K562 (cell line): Measurements from ENCODE around the gene KLRD1. TPM values are rescaled to one million over a fixed set of nuclear protein-coding genes. Genes with fewer than 3 reads are reported as not detected.

Source experiments
- polyA plus RNA-seq, 8 experiments: library from polyadenylated mRNA; depleted of rRNA in 4 of 8; stranded (reverse) in 5 of 8; unstranded in 3 of 8; fragments of >200 nt; fragmentation: Nextera tagmentation in 2 of 8; fragmentation: Illumina TruSeq in 1 of 8; extraction: Ambion mirVana in 2 of 8; extraction: Trizol in 1 of 8; gene quantifications; 2 replicates each; pipeline versions ENCODE4 v1.2.1 to v1.2.3, GENCODE V29; 2011 to 2014; ENCODE audit warnings: inconsistent platforms in 1 of 8, missing spikeins in 1 of 8
- total RNA-seq, 7 experiments: library from RNA; depleted of rRNA in 6 of 7; stranded (reverse); fragments of >200 nt in 6 of 7; fragmentation: Illumina TruSeq in 2 of 7; extraction: Trizol in 2 of 7; gene quantifications; 2 replicates each; pipeline versions ENCODE4 v1.2.1 to v1.2.3, GENCODE V29; 2011 to 2021; ENCODE audit warnings: low replicate concordance in 1 of 7

Gene KLRD1
- total and polyA plus RNA-seq, 9 of the 15 experiments (the other 6 are each of a cell fraction or from before 2014, with no cell fraction given), result not detected

Other genes starting within 250 kb of the KLRD1 start
Only the 7 nearest of the 11 such genes appear.
- not detected in 2 replicates for gene OLR1, start 135.7 kb upstream of the KLRD1 start, total RNA-seq (2014; rRNA removed)
- not detected in 2 replicates for gene OLR1, start 135.7 kb upstream of the KLRD1 start, total RNA-seq (2014; rRNA removed; fragmentation: Illumina TruSeq; extraction: Trizol)
- not detected in 2 replicates for gene OLR1, start 135.7 kb upstream of the KLRD1 start, total RNA-seq (2015; rRNA removed; fragmentation: Illumina TruSeq; extraction: Trizol)
- 0.45 TPM in 1 of 2 replicates, not detected in the other for gene OLR1, start 135.7 kb upstream of the KLRD1 start, total RNA-seq (2021)
- gene OLR1, start 135.7 kb upstream of the KLRD1 start, polyA plus RNA-seq (2011; rRNA removed), result not detected in 2 replicates
- gene OLR1, start 135.7 kb upstream of the KLRD1 start, polyA plus RNA-seq (2014; fragmentation: Illumina TruSeq; extraction: Trizol), result not detected in 2 replicates
- not detected for gene OLR1, start 135.7 kb upstream of the KLRD1 start, polyA plus RNA-seq (2014; fragmentation: Nextera tagmentation; extraction: Ambion mirVana)
- gene OLR1, start 135.7 kb upstream of the KLRD1 start, polyA plus RNA-seq (2014; rRNA removed), result not detected in 2 replicates
- not detected in 2 replicates for gene TMEM52B, start 128.8 kb upstream of the KLRD1 start, total RNA-seq (2014; rRNA removed)
- gene TMEM52B, start 128.8 kb upstream of the KLRD1 start, total RNA-seq (2014; rRNA removed; fragmentation: Illumina TruSeq; extraction: Trizol), result not detected in 2 replicates
- gene TMEM52B, start 128.8 kb upstream of the KLRD1 start, total RNA-seq (2015; rRNA removed; fragmentation: Illumina TruSeq; extraction: Trizol), result not detected in 2 replicates
- not detected in 2 replicates for gene TMEM52B, start 128.8 kb upstream of the KLRD1 start, total RNA-seq (2021)
- gene TMEM52B, start 128.8 kb upstream of the KLRD1 start, polyA plus RNA-seq (2011; rRNA removed), result not detected in 2 replicates
- not detected in 2 replicates for gene TMEM52B, start 128.8 kb upstream of the KLRD1 start, polyA plus RNA-seq (2014; fragmentation: Illumina TruSeq; extraction: Trizol)
- gene TMEM52B, start 128.8 kb upstream of the KLRD1 start, polyA plus RNA-seq (2014; fragmentation: Nextera tagmentation; extraction: Ambion mirVana), result not detected
- gene TMEM52B, start 128.8 kb upstream of the KLRD1 start, polyA plus RNA-seq (2014; rRNA removed), result not detected in 2 replicates
- 8.8 and 10.1 TPM in 2 replicates for gene GABARAPL1, start 95.0 kb upstream of the KLRD1 start, total RNA-seq (2014; rRNA removed)
- gene GABARAPL1, start 95.0 kb upstream of the KLRD1 start, total RNA-seq (2014; rRNA removed; fragmentation: Illumina TruSeq; extraction: Trizol), result 11.6 and 15.3 TPM in 2 replicates
- 5.5 TPM in 2 replicates for gene GABARAPL1, start 95.0 kb upstream of the KLRD1 start, total RNA-seq (2015; rRNA removed; fragmentation: Illumina TruSeq; extraction: Trizol)
- gene GABARAPL1, start 95.0 kb upstream of the KLRD1 start, total RNA-seq (2021), result 10.6 and 11.7 TPM in 2 replicates
- 11.0 and 15.7 TPM in 2 replicates for gene GABARAPL1, start 95.0 kb upstream of the KLRD1 start, polyA plus RNA-seq (2011; rRNA removed)
- 15.9 and 17.9 TPM in 2 replicates for gene GABARAPL1, start 95.0 kb upstream of the KLRD1 start, polyA plus RNA-seq (2014; fragmentation: Illumina TruSeq; extraction: Trizol)
- 1 to 10 TPM; 2.3 to 3.2 TPM for gene GABARAPL1, start 95.0 kb upstream of the KLRD1 start, polyA plus RNA-seq (2014; fragmentation: Nextera tagmentation; extraction: Ambion mirVana)
- 11.3 and 11.7 TPM in 2 replicates for gene GABARAPL1, start 95.0 kb upstream of the KLRD1 start, polyA plus RNA-seq (2014; rRNA removed)
- gene KLRK1, start 82.2 kb downstream of the KLRD1 start, total RNA-seq (2014; rRNA removed), result not detected in 2 replicates
- gene KLRK1, start 82.2 kb downstream of the KLRD1 start, total RNA-seq (2014; rRNA removed; fragmentation: Illumina TruSeq; extraction: Trizol), result 0.07 TPM in 1 of 2 replicates, not detected in the other
- gene KLRK1, start 82.2 kb downstream of the KLRD1 start, total RNA-seq (2015; rRNA removed; fragmentation: Illumina TruSeq; extraction: Trizol), result not detected in 2 replicates
- 0.09 TPM in 2 replicates for gene KLRK1, start 82.2 kb downstream of the KLRD1 start, total RNA-seq (2021)
- 0.06 and 0.11 TPM in 2 replicates for gene KLRK1, start 82.2 kb downstream of the KLRD1 start, polyA plus RNA-seq (2011; rRNA removed)
- 0.09 TPM in 1 of 2 replicates, not detected in the other for gene KLRK1, start 82.2 kb downstream of the KLRD1 start, polyA plus RNA-seq (2014; fragmentation: Illumina TruSeq; extraction: Trizol)
- under 1 TPM; 0.03 to 0.04 TPM for gene KLRK1, start 82.2 kb downstream of the KLRD1 start, polyA plus RNA-seq (2014; fragmentation: Nextera tagmentation; extraction: Ambion mirVana)
- not detected in 2 replicates for gene KLRK1, start 82.2 kb downstream of the KLRD1 start, polyA plus RNA-seq (2014; rRNA removed)
- not detected in 2 replicates for gene KLRC4, start 101.9 kb downstream of the KLRD1 start, total RNA-seq (2014; rRNA removed)
- gene KLRC4, start 101.9 kb downstream of the KLRD1 start, total RNA-seq (2014; rRNA removed; fragmentation: Illumina TruSeq; extraction: Trizol), result not detected in 2 replicates
- not detected in 2 replicates for gene KLRC4, start 101.9 kb downstream of the KLRD1 start, total RNA-seq (2015; rRNA removed; fragmentation: Illumina TruSeq; extraction: Trizol)
- not detected in 2 replicates for gene KLRC4, start 101.9 kb downstream of the KLRD1 start, total RNA-seq (2021)
- gene KLRC4, start 101.9 kb downstream of the KLRD1 start, polyA plus RNA-seq (2011; rRNA removed), result 0.17 and 0.34 TPM in 2 replicates
- gene KLRC4, start 101.9 kb downstream of the KLRD1 start, polyA plus RNA-seq (2014; fragmentation: Illumina TruSeq; extraction: Trizol), result not detected in 2 replicates
- not detected for gene KLRC4, start 101.9 kb downstream of the KLRD1 start, polyA plus RNA-seq (2014; fragmentation: Nextera tagmentation; extraction: Ambion mirVana)
- gene KLRC4, start 101.9 kb downstream of the KLRD1 start, polyA plus RNA-seq (2014; rRNA removed), result not detected in 2 replicates
- 0.12 and 0.32 TPM in 2 replicates for gene KLRC3, start 112.7 kb downstream of the KLRD1 start, total RNA-seq (2014; rRNA removed)
- gene KLRC3, start 112.7 kb downstream of the KLRD1 start, total RNA-seq (2014; rRNA removed; fragmentation: Illumina TruSeq; extraction: Trizol), result 0.35 TPM in 1 of 2 replicates, not detected in the other
- gene KLRC3, start 112.7 kb downstream of the KLRD1 start, total RNA-seq (2015; rRNA removed; fragmentation: Illumina TruSeq; extraction: Trizol), result not detected in 2 replicates
- gene KLRC3, start 112.7 kb downstream of the KLRD1 start, total RNA-seq (2021), result not detected in 2 replicates
- 0.31 TPM in 1 of 2 replicates, not detected in the other for gene KLRC3, start 112.7 kb downstream of the KLRD1 start, polyA plus RNA-seq (2011; rRNA removed)
- 0.21 and 0.60 TPM in 2 replicates for gene KLRC3, start 112.7 kb downstream of the KLRD1 start, polyA plus RNA-seq (2014; fragmentation: Illumina TruSeq; extraction: Trizol)
- gene KLRC3, start 112.7 kb downstream of the KLRD1 start, polyA plus RNA-seq (2014; fragmentation: Nextera tagmentation; extraction: Ambion mirVana), result under 1 TPM in 1 of 2 experiments, not detected in 1; 0.15 TPM
- gene KLRC3, start 112.7 kb downstream of the KLRD1 start, polyA plus RNA-seq (2014; rRNA removed), result 0.09 TPM in 1 of 2 replicates, not detected in the other
- not detected in 2 replicates for gene KLRC2, start 128.1 kb downstream of the KLRD1 start, total RNA-seq (2014; rRNA removed)
- gene KLRC2, start 128.1 kb downstream of the KLRD1 start, total RNA-seq (2014; rRNA removed; fragmentation: Illumina TruSeq; extraction: Trizol), result not detected in 2 replicates
- not detected in 2 replicates for gene KLRC2, start 128.1 kb downstream of the KLRD1 start, total RNA-seq (2015; rRNA removed; fragmentation: Illumina TruSeq; extraction: Trizol)
- gene KLRC2, start 128.1 kb downstream of the KLRD1 start, total RNA-seq (2021), result not detected in 2 replicates
- not detected in 2 replicates for gene KLRC2, start 128.1 kb downstream of the KLRD1 start, polyA plus RNA-seq (2011; rRNA removed)
- gene KLRC2, start 128.1 kb downstream of the KLRD1 start, polyA plus RNA-seq (2014; fragmentation: Illumina TruSeq; extraction: Trizol), result not detected in 2 replicates
- not detected for gene KLRC2, start 128.1 kb downstream of the KLRD1 start, polyA plus RNA-seq (2014; fragmentation: Nextera tagmentation; extraction: Ambion mirVana)
- gene KLRC2, start 128.1 kb downstream of the KLRD1 start, polyA plus RNA-seq (2014; rRNA removed), result not detected in 2 replicates